HG03280 (cell line): ENCODE results near the gene LMX1B.

Experiments
- ATAC-seq: cut with Tn5 transposase; IDR thresholded peaks from one replicate; pipeline ENCODE4 v1.9.1; 2021; ENCODE audit warnings: mild to moderate bottlenecking, moderate library complexity; ENCODE audit not compliant: unreplicated experiment

LMX1B gene

DNA sequence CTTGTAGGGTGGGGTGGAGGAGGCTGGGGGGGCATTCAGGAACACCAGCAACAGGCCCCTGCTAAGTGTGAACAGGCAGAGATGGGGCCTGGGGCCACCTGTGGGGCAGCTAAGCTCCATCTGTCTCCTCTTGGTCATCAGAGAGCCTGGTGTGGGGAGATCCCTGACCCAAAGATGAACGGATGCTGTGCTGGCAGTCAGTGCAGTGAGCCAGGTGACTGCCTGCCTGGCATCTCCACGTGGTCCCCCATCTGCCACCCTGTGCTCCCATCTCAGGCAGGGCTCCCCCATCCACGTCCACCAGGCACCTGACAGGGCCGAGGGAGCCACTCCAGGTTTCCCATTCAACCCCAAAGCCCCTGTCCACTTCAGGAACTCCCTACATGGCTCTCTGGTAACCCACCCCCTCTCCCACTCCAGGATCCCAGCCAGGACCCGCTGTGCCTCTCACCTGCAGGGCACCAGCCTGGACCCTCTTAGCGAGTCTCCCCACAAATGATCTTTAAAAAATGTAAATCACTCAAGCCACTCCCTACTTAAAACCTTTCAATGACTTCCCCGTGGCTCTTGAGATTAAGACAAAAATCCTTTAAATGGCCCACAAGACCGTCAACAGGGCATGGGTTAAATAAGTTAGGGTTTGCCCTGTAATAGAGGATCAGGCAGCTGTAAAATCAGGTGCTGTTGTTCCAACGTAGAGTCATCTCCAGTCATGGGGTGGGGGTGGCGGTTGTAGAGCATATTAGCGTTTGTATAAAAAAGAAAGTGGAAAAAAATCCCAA lies 60.8 kb downstream of the LMX1B start:
- no peak for ATAC-seq

DNA sequence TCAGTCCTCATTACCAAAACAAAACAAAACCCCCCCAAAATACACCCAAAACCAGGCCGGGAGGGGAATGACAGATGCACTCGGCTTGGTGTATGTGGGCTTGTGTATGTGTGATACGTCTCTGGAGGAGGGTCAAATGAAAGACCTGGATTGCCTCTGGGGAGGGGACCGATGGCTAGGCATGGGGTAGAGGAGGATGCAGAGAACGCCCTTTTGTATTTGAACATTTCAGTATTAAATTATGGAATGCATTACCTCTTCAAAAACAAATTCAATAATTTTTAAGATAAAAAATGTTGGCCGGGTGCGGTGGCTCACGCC lies 61.4 kb downstream of the LMX1B start:
- ATAC-seq: no peak

DNA sequence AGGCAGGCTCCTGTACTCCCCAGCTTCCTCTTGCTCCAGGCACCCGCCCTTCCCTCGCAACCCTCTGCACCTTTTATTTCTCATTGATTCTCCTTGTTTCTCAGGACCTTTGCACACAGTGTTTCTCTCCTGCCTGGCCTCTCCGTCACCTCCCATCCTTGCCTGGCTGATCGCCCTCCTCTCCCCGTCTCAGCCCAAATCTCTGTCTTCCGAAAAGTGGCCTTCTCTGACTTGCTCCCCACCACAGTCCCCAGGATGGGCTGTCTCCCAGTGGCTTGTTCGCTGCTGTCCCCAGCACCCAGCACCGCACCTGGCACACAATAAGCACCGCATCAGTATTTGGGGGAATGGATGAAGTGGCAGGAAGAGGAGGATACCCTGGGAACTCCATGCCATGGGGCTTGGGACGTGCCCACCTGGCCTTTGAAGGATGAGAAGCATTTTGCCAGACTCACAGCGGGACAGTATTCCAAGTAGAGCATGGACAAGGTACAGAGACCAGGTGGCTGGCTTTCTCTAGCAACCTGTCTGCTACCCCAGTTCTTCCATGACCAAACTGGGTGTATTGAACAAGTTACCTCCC lies 62.5 kb downstream of the LMX1B start:
- ATAC-seq: no peak

DNA sequence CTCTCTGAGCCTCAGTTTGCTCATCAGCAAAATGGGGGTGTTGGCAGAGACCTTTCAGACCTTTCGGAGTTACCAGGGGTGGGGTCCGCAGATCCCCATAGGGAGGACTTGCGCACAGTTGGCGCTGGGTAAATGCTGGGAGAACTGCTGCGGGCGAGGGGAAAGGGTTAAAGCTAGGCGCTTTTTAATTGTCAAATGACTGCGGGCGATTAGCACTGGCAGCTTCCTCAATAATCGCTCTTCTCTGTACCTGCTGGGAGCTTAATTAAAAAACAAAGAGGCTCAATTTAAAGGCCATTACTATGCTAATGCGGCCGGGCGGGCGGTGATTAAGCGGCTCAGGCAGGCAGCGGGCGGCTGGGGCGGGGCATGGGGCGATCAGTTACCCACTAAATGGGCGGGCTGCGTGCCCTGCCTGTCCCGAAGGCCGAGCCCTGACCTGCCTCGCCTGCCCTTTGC lies 63.0 kb downstream of the LMX1B start:
- ATAC-seq: no peak

DNA sequence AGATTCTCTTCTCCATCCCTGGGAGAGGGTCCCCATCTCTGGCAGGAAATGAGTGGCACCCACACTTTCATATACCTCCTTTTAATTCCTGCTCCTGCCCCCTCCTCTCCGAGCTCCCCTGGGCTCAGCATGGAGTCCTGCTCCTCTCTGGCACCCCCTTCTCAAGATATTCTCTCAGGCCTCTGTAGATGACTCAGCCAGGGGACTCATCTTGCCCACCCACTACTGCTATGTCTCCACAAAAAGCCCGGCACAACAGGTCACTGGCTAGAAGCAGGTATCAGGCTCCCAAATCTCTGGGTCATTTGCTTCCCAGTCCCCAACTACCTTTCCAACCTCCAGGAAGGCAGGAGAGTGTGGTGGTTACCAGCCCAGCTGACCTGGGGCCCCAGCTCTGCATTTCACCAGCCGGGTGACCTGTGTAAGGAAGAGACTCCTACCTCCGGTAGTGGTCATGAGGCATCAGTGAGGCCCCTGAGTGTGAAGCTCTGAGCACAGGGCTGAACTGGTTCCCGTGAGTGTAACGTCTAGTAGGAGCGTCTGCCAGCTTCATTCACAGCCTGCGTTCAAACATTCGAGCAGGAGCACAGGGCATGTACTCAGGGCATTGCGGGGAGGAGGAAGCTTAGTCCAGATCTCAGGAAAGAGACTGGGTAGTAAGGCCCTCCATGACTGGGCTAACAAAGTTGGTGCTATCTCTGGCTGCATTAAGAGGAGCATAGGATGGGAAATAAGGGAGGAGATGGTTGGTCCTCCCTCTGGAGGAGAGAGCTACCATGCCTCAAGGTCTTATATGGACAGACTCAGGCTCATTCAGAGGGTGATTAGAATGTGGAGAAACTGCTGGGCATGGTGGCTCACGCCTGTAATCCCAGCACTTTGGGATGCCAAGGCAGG lies 63.7 kb downstream of the LMX1B start:
- no peak for ATAC-seq

DNA sequence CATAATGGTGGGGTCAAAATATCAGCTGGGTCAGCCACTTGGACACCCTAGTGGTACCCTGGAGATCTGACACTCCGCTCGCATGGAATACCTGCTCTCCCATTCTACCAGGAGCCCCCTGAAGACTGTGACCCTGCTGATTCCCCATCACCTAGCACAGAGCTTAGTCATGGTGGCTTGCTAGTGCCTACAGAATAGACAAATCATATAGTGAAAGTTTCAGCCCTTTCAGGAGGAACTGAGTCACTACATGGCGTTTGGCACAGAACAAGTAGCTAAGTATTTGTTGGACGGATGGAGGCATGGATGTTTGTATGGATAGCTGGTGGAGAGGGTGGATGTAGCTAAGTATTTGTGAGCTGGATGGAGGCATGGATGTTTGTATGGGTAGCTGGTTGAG lies 65.3 kb downstream of the LMX1B start:
- no peak for ATAC-seq

DNA sequence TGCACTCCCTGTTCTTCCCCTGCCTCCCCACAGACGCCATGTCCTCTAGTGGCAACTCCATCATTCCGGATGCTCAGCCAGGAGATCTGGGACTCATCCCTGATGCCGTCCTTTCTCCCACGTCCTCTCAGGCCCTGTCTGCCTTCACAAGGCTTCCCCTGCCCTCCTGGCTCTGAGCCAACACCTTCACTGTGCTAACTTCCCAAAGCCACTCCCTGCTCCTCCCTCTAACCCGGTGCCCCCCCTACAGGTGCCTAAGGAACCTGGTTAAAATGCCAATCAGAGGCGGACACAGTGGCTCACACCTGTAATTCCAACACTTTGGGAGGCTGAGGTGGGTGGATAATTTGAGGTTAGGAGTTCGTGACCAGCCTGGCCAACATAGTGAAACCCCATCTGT lies 67.6 kb downstream of the LMX1B start:
- ATAC-seq: no peak

DNA sequence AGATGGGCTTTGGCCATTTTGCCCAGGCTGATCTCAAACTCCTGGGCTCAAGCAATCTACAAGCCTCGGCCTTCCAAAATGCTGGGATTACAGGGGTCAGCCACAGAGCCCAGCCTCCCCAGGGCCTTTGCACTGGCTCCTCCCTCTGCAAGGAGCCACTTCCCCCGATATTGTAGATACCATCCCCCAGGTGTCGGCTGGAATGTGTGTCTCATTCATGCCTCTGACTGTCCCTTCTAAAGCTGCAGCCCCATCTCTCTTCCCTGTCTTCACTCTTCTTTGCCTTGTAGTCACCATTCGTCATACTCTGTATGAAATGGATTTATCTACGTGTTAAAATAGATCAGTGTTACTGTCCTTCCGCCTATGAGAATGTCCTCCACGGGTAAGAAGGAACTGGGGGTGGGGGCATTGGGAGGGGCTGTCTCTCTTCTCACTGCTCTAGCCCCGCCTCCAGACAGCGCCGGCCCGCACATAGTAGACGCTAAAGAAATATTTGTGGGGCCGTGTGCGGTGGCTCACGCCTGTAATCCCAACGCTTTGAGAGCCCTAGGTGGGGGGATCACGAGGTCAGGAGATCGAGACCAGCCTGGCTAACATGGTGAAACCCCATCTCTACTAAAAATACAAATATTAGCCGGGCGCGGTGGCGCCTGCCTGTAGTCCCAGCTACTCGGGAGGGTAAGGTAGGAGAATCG lies 68.5 kb downstream of the LMX1B start:
- ATAC-seq: no peak

DNA sequence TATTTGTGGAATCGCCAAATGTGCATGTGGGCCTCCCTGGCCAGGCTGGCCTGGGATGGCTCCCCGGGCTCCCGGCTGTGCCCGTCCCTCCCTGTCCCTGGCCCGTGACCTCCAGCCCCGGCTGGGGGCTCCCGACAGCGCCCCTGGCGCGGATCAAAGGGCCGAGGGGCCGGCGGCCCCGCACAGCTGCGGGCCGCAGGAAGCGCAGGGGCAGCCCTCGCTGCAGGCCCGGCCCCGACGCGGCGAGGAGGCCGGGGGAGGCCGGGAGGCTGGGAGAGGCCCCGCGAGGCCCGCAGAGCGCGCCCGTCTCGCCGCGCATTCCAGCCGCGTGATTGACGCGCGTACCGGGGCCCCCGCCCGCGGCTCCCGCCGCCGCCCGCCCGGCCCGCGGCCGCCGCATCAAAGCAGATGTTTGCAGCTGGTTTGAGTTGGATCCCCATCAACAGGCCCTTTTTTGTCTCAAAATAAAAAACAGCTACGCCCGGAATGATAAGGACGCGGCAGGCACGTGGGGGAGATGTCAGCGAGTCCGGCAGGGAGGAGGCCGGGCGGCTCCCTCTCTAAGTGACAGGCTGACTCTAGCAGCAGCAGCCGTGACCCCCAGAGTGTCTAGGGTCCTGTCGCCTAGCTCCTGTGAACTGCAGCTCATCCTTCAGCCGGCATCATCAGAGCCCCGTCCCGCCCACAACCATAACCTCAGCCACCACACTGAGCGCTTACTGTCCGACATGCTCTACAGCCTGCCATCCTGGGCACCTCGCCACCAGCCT lies 69.4 kb downstream of the LMX1B start:
- ATAC-seq: no peak

DNA sequence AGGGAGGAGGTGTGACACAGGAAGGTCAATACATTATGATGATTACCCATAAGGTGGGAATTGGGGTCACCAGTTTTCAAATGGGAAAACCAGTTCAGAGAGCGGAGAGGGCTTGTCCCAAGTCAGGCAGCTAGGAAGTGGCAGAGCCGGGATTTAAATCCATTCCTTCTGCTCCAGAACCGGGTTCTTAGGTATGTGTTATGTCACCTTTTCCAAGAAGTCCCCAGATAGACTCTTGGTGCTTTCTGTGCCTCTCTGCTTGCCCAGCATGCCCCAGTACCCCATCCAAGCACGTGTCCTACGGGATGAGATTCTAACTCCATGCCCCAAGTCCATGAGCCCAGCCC lies 69.9 kb downstream of the LMX1B start:
- ATAC-seq: no peak

DNA sequence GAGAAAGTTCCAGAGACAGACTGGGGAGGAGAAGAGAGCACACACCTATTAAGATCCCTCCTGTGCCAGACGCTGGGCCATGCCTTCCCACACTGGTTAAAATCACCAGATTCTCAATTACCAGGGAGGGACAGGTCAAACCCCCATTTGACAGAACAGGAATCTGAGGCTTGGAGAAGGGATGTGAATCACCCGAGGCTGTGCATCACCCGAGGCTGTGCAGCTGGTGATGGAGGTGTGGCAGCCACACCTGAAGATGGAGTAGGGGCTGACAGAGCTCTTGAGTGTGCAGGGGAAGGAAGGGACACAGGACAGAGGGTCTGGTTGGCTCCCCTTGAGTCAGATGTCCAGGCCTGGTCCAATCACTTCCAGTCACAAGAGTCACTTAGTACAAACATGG lies 70.6 kb downstream of the LMX1B start:
- ATAC-seq: no peak

DNA sequence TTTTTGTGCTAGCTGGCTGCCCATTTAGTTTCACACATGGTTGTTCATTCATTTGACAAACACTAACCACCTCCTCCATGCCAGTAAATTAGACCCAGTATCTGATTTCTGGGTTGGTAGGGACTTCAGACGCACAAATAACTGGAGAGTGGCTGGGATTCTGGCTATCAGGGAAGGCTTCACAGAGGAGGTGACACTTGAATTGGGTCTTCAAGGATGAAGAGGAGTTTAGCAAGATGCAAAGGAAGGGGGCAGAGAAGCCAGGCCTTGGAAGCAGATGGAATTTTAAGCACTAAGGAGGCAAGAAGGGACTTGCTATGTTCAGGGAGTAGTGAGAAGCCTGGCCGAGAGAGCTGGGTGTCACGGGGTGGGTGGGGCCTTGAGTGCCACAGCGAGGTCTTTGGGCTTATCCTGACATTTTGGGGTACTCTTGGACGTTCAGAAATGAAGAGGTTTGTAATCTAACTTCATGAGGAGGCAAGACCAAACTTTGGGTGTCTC lies 71.3 kb downstream of the LMX1B start:
- no peak for ATAC-seq

DNA sequence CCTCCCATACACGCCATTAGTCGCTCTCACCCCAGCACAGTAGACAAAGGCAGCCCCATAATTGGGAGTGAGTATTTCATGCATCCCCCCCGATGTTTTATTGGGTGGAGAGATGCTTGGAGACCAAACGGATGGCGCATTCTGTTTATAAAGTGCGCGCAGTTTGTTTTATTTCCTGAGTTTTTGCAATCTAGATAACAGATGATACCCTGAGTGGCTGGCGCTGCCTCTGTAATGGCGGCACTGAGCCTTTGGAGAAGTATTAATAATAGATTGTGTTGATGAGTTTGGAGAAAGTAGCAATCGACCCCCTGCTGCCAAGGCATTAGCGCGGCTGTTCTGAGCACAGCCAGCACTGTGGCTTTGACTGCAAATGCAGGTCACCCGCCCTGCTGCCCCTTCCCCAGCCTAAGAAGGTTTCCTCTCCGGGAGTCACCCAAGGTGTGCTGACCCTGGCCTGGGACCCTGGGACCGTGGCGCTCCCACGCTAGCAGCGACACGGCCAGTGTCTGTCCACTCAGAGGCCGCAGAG lies 74.3 kb downstream of the LMX1B start:
- no peak for ATAC-seq

DNA sequence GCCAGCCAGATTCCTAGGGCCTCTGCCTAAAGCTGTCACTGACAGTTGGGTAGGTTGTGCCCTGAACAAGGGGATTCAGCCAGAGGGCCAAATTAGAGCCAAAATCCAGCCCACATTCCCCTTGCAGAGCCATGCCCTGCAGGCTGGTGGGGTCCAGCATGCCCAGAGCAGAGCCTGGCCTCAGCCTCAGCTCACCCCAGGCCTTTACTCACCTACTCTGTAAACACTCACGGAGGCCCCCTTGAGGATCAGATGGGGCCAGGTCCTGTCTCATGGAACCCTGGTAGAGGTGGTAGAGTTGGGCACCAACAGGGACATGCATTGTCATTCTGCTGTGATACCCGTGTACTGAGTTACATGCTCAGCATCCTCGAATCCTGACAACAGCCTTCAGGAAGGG lies 74.9 kb downstream of the LMX1B start:
- ATAC-seq: no peak

DNA sequence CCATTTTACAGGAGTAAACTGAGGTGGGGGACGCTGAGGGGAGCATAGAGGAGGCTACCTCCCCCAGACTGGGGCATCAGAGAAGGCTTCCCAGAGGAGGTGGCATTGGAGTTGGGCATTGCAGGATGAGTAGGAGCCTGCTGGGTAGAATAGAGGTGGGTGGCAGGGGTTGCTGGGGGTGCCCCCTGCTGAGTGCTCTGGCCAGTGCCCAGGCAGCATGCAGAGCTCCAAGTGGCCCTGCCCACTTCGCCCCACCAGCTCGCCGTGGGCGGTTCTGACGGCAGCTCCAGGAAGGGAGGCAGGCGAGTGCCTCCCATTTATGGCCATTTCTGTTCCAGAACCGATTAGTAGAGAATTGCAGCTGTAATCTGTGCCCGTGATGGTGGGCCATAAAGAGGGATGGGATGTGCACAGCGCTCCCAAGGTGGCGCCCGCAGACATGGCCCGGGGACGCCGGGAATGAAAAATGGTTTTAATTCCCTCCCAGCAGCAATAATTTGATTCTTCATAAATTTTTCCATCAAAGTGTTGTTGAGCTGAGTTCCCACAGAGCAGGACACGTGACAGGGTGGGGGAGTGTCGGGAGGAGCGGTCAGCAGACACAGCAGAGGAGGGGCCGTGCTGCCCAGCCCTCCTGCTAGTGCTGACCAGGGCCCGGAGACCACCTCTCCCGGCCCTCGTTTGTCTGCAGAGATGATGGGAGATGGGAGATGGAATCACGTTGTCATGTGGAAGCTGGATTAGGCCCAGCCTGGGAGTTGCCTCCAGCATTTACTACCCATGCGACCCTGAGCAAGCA lies 75.5 kb downstream of the LMX1B start:
- ATAC-seq: no peak

DNA sequence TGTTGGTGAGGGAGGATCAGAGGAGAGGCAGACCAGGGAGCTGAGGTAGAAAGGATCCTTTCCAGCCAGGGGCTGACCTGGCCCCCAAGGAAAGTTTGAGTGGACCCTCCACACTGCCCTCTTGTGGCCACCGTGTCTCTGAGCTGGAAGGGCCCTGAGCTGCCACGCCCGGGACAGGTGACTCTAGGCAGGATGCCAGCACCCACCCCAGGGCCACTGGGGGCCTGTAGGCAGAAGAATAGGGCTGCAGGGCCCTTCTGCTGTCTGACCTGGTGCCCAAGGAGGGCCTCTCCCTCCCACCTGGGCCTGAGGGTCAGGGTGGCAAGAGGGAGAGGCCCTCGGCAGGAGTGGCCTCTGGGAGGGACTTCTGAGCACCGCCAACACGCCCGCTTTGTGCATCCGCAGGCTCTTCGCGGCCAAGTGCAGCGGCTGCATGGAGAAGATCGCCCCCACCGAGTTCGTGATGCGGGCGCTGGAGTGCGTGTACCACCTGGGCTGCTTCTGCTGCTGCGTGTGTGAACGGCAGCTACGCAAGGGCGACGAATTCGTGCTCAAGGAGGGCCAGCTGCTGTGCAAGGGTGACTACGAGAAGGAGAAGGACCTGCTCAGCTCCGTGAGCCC lies 76.8 kb downstream of the LMX1B start:
- ATAC-seq: no peak

DNA sequence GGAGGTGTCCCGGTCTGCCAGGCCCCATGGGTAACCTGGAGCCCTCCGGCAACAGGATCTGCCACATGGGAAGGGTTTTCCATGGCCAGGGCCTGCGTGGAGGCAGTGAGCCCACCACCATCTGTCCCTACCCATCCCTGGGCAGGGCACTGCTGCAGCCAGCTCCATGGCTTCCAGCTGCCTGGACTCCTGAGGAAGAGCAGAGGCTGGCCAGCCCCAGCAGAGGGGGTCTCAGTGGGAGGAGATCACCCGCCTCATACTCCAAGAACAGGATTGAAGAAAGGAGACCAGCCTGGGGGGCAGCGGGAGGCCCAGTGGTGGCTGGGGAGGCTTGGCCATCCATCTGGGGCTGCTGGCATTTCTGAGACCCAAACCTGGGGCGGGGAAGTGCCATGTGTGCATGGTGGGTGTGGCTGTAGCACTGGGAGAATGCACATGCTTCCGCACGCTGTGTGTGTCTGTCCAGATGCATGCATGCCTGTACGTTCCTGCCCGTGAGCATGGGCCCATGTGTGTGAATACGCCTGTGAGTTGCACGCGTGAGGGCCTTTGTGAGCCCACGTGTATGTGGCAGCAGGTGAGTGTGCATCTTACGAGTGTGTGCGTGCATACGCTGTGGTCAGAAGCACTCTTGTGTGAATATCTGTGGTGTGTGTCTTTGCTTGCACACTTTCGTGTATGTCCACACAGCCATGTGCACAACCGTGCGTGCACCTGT lies 78.5 kb downstream of the LMX1B start:
- ATAC-seq: no peak

DNA sequence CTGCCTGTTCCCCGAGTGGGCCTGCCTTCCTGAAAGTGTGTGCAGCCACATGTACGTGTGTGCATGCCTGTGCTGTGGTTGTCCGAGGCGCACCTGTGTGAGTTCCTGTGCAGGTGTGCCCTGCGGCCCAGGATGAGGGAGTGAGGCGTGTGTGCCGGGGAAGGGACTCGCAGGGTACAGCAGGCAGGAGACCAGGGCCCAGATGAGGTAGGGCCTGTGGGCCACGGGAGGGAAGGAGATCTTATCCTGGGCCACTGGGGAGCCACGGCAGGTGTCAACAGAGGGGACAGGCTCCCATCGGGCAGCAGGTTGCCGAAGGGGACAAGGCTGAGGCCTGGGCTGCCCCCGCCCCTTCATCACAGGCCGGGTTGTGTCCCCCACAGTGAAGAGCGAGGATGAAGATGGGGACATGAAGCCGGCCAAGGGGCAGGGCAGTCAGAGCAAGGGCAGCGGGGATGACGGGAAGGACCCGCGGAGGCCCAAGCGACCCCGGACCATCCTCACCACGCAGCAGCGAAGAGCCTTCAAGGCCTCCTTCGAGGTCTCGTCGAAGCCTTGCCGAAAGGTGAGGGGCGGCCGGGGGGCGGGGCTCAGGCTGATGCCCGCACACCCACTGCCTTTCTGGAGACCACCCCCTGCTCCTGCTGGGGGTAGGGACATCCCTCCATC lies 79.2 kb downstream of the LMX1B start:
- ATAC-seq: no peak
